A673 (cell line): ENCODE data around the gene CNFN. TPM values are rescaled to one million over a fixed set of nuclear protein-coding genes. Genes with fewer than 3 reads are reported as not detected.

ENCODE experiments used
- BruUV-seq: library from RNA; stranded (reverse); fragments of 400-500 nt; replicated peaks from 2 replicates; lab custom pipeline; 2021; lab: Mats Ljungman, UMichigan
- CTCF ChIA-PET: fragments of 300-600 bp; sonication (Branson Sonifier 250); formaldehyde crosslinking; loops from one replicate; lab custom pipeline; 2022; ENCODE audit warnings: antibody characterized with exemption; lab: Charles Lee
- POLR2A ChIA-PET: fragments of 300-600 bp; sonication (Branson Sonifier 250); formaldehyde crosslinking; loops from one replicate; lab custom pipeline; 2022; ENCODE audit warnings: antibody characterized with exemption; ENCODE audit not compliant: low non-redundant PET; lab: Charles Lee
- DNase-seq: peaks from one replicate; pipeline ENCODE4 v3.0.0-alpha.2; 2015; ENCODE audit warnings: low spot score
- H3K27ac ChIP-seq: fragments of 200-600 bp; sonication (generic); 2 replicates; pipeline ENCODE4 v1.5.1; 2016; ENCODE audit warnings: mixed run types, low read depth, mild to moderate bottlenecking, mixed read lengths, antibody characterized with exemption, low read length; ENCODE audit not compliant: poor library complexity, severe bottlenecking
- H3K27me3 ChIP-seq: fragments of 200-600 bp; sonication (generic); replicated peaks from 2 replicates; pipeline ENCODE4 v1.6.1; 2017; ENCODE audit warnings: mixed run types, low read depth, mild to moderate bottlenecking, mixed read lengths, antibody characterized with exemption, low read length; ENCODE audit not compliant: insufficient read depth, poor library complexity
- H3K36me3 ChIP-seq: fragments of 200-600 bp; sonication (generic); 2 replicates; pipeline ENCODE4 v1.6.1; 2016; ENCODE audit warnings: mixed run types, mild to moderate bottlenecking, mixed read lengths, antibody characterized with exemption, low read length; ENCODE audit not compliant: insufficient read depth, poor library complexity, severe bottlenecking
- H3K4me1 ChIP-seq: fragments of 200-600 bp; sonication (generic); 2 replicates; pipeline ENCODE4 v1.6.1; 2017; ENCODE audit warnings: mixed run types, mild to moderate bottlenecking, mixed read lengths, antibody characterized with exemption, low read length; ENCODE audit not compliant: insufficient read depth, poor library complexity, severe bottlenecking
- H3K4me3 ChIP-seq: fragments of 200-600 bp; sonication (generic); 2 replicates; pipeline ENCODE4 v1.5.1; 2016; ENCODE audit warnings: low read depth, mixed run types, mild to moderate bottlenecking, mixed read lengths, low read length; ENCODE audit not compliant: poor library complexity, severe bottlenecking
- H3K9me3 ChIP-seq: fragments of 200-600 bp; sonication (generic); 2 replicates; pipeline ENCODE4 v1.6.1; 2016; ENCODE audit warnings: mixed run types, low read depth, mild to moderate bottlenecking, mixed read lengths, antibody characterized with exemption, low read length; ENCODE audit not compliant: poor library complexity, severe bottlenecking
- CTCF ChIP-seq: fragments of 300-800, 200-600 bp; sonication (generic); conservative IDR thresholded peaks from 2 replicates; pipeline ENCODE4 v1.5.1; 2017; ENCODE audit warnings: low read depth, mild to moderate bottlenecking, antibody characterized with exemption, low read length, moderate library complexity, mixed read lengths
- EZH2 ChIP-seq: fragments of 200-600 bp; sonication (generic); IDR thresholded peaks from 2 replicates; pipeline ENCODE4 v1.6.1; 2017; ENCODE audit warnings: borderline replicate concordance, low read depth, mild to moderate bottlenecking, mixed read lengths, antibody characterized with exemption, low read length; ENCODE audit not compliant: poor library complexity, severe bottlenecking
- intact Hi-C: fragments of 100-400 bp; cut with micrococcal nuclease; formaldehyde crosslinking; loops from one replicate; pipeline ENCODE4 v1.10.0; 2022; ENCODE audit not compliant: unreplicated experiment
- total RNA-seq: library from RNA; stranded (reverse); gene quantifications from 2 replicates; pipeline ENCODE4 v1.2.3, GENCODE V29; 2021

CNFN gene
- total RNA-seq, 1 experiment from 2014 or later: not detected

GRCh38 chr19:42427313-42427712 is 37.2 kb upstream of the CNFN start, which contains the start of gene LIPE:
TSS of gene LIPE (minus strand) at chr19:42427388. CDS start at chr19:42427149, 239 bp downstream.
- DNase-seq: no peak
- H3K36me3 ChIP-seq: no peaks in the 10 kb centered on the region
- no peaks in the 10 kb centered on the region for H3K9me3 ChIP-seq
- H3K4me1 ChIP-seq: peaks cover 11% of the 10 kb centered on the region
- H3K27me3 ChIP-seq: no peaks in the 10 kb centered on the region
- no peak within 1 kb of the TSS for H3K4me3 ChIP-seq
- intact Hi-C loops: no loop called here
- H3K27ac ChIP-seq: no peak within 1 kb of the TSS
- TF ChIP-seq CTCF (no peak), EZH2 (no peak)
- no TSS peak for BruUV-seq
- CTCF ChIA-PET: interaction anchor here (0.6 kb wide), 1 partner anchor 13 kb away, joined by 5 read pairs; no protein-coding TSS in a partner anchor
- POLR2A ChIA-PET: no interaction called here

GRCh38 chr19:42426643-42427042 is 36.5 kb upstream of the CNFN start:
- intact Hi-C loops: no loop called here
- Histone ChIP-seq H3K27ac (no peak overlapping the region), H3K27me3 (no peaks in the 10 kb centered on the region), H3K9me3 (no peaks in the 10 kb centered on the region), H3K36me3 (no peaks in the 10 kb centered on the region), H3K4me3 (no peak overlapping the region), H3K4me1 (peaks cover 17% of the 10 kb centered on the region)
- ChIA-PET POLR2A (no interaction called here), CTCF (no interaction called here)
- no TSS peak for BruUV-seq
- no peak for DNase-seq
- no peak for TF ChIP-seq EZH2
- no peak for TF ChIP-seq CTCF

- Histone ChIP-seq H3K27me3 (no peaks in the 10 kb centered on the region), H3K4me1 (peaks cover 17% of the 10 kb centered on the region), H3K4me3 (no peak overlapping the region), H3K9me3 (no peaks in the 10 kb centered on the region), H3K27ac (no peak overlapping the region), H3K36me3 (no peaks in the 10 kb centered on the region)
- 0 out of 2 replicates have a peak, but pooled peaks have one; percentile 33 for TF ChIP-seq CTCF
- TF ChIP-seq EZH2: no peak
- ChIA-PET POLR2A (no interaction called here), CTCF (interaction anchor here (2.1 kb wide), 1 partner anchor 14 kb away, joined by 10 read pairs; no protein-coding TSS in a partner anchor)
- BruUV-seq: no TSS peak
- intact Hi-C loops: no loop called here
- no peak for DNase-seq
Observed at GRCh38 chr19:42424712-42425131, 34.6 kb upstream of the CNFN start.
